GM18861 (cell line): ENCODE measurements around the gene CAVIN3.
"Not testable (repeated sequence)": the region's sequence is repeated elsewhere in the genome, so short reads cannot be mapped to it uniquely, and the experiment has no call there.

Experiments
- ATAC-seq: cut with Tn5 transposase; IDR thresholded peaks from one replicate; pipeline ENCODE4 v1.9.1; 2021; ENCODE audit not compliant: unreplicated experiment

CAVIN3 gene

GRCh38 chr11:6326985-6327384 is 6.7 kb upstream of the CAVIN3 start:
- no peak for ATAC-seq

- ATAC-seq, result no peak
Measured at GRCh38 chr11:6326303-6326702, 6.0 kb upstream of the CAVIN3 start.

- no peak for ATAC-seq
Measured at GRCh38 chr11:6323291-6323905, 3.1 kb upstream of the CAVIN3 start.

- no peak for ATAC-seq
Measured at GRCh38 chr11:6321961-6322362, 1.7 kb upstream of the CAVIN3 start.

GRCh38 chr11:6321356-6321755 is 1.1 kb upstream of the CAVIN3 start:
- ATAC-seq, result no peak

GRCh38 chr11:6319704-6320410 is 444 bp downstream of the CAVIN3 start:
- ATAC-seq, result no peak

GRCh38 chr11:6319001-6319703 is 1.1 kb downstream of the CAVIN3 start:
- no peak for ATAC-seq

- no peak for ATAC-seq
Measured at GRCh38 chr11:6318204-6318603, 2.1 kb downstream of the CAVIN3 start.

GRCh38 chr11:6315811-6316425 is 4.4 kb downstream of the CAVIN3 start:
- ATAC-seq, result peak; percentile 76

GRCh38 chr11:6312106-6312505 is 8.2 kb downstream of the CAVIN3 start:
- no peak for ATAC-seq

- no peak for ATAC-seq
Measured at GRCh38 chr11:6307876-6308275, 12.4 kb downstream of the CAVIN3 start.

GRCh38 chr11:6305297-6305696 is 15.0 kb downstream of the CAVIN3 start:
- no peak for ATAC-seq

- no peak for ATAC-seq
Measured at GRCh38 chr11:6303661-6304060, 16.6 kb downstream of the CAVIN3 start.

GRCh38 chr11:6301096-6301495 is 19.2 kb downstream of the CAVIN3 start:
- ATAC-seq, result no peak

- no peak for ATAC-seq
Measured at GRCh38 chr11:6300325-6300724, 20.0 kb downstream of the CAVIN3 start.

GRCh38 chr11:6298605-6299004 is 21.7 kb downstream of the CAVIN3 start:
- peak; percentile 81 for ATAC-seq

- ATAC-seq, result no peak
Measured at GRCh38 chr11:6297831-6298230, 22.5 kb downstream of the CAVIN3 start.

GRCh38 chr11:6285019-6285418 is 35.3 kb downstream of the CAVIN3 start:
- no peak for ATAC-seq

GRCh38 chr11:6284250-6284649 is 36.1 kb downstream of the CAVIN3 start:
- ATAC-seq, result no peak

GRCh38 chr11:6283453-6284023 is 36.8 kb downstream of the CAVIN3 start:
- ATAC-seq, result no peak

GRCh38 chr11:6280809-6281208 is 39.5 kb downstream of the CAVIN3 start:
- not testable (repeated sequence) for ATAC-seq
